ENCODE measurements around the gene ANO4. TPM values are rescaled to one million over a fixed set of nuclear protein-coding genes. Genes with fewer than 3 reads are reported as not detected.

Gene ANO4
- total and polyA plus RNA-seq, 2 of the 8 experiments (the other 6 are each of a cell fraction or from before 2014, with no cell fraction given): 1.1 to 3.4 TPM

GRCh38 chr12:100790552-100790951, 4.0 kb upstream of the ANO4 start:
- Histone ChIP-seq H3K14ac (ENCODE audit: insufficient read length) (no peak overlapping the region), H3K4me2 (ENCODE audit: insufficient read depth in 1 of 2, low read depth in 2 of 2, low read length in 2 of 2) (no peak overlapping the region), H3K18ac (ENCODE audit: extremely low read depth, low read length) (no peak overlapping the region), H3K56ac (replicated peaks; ENCODE audit: insufficient read length, low read depth, low read length) (no peak overlapping the region), H3K23me2 (ENCODE audit: low read depth, low read length) (no peaks in the 10 kb centered on the region), H4K20me1 (replicated peaks in 1 of 2; ENCODE audit: control insufficient read depth in 1 of 2, insufficient read depth in 2 of 2, low read length in 2 of 2) (no peaks in the 10 kb centered on the region), H2BK20ac (ENCODE audit: low read length) (no peak overlapping the region), H3K27me3 (replicated peaks in 1 of 4; ENCODE audit: control insufficient read depth in 3 of 4, extremely low read depth in 1 of 4, insufficient read depth in 3 of 4, low read length in 3 of 4) (peaks cover 0 to 4% (median 2%) of the 10 kb centered on the region in 4 experiments; a peak in 3 of 7 replicates), H3K4ac (replicated peaks; ENCODE audit: insufficient read length, low read depth, low read length) (no peak overlapping the region), H3K79me1 (ENCODE audit: low read depth, low read length) (no peaks in the 10 kb centered on the region), H3K4me3 (ENCODE audit: extremely low read depth in 1 of 4, insufficient read depth in 2 of 4, low read depth in 3 of 4, low read length in 4 of 4) (no peak overlapping the region), H3K9ac (replicated peaks in 1 of 4; ENCODE audit: extremely low read depth in 1 of 4, low read depth in 3 of 4, low read length in 3 of 4) (no peak overlapping the region), H3K36me3 (ENCODE audit: control insufficient read depth in 2 of 4, insufficient read depth in 4 of 4, low read length in 3 of 4) (no peaks in the 10 kb centered on the region), H2AK5ac (ENCODE audit: low read depth, low read length) (no peak overlapping the region), H3K4me1 (replicated peaks in 1 of 4; ENCODE audit: control insufficient read depth in 3 of 4, insufficient read depth in 4 of 4, low read length in 3 of 4) (peaks cover 4 to 14% (median 11%) of the 10 kb centered on the region in 4 experiments), H3K9me3 (ENCODE audit: insufficient read depth in 2 of 2, low read depth in 1 of 2, low read length in 1 of 2) (no peaks in the 10 kb centered on the region), H3K23ac (ENCODE audit: insufficient read length) (no peak overlapping the region), H4K91ac (replicated peaks; ENCODE audit: insufficient read length, low read length) (no peak overlapping the region), H2BK12ac (ENCODE audit: low read depth, low read length) (no peak overlapping the region), H2BK120ac (replicated peaks; ENCODE audit: low read depth, low read length) (no peak overlapping the region), H4K5ac (ENCODE audit: insufficient read length, low read depth, low read length) (no peak overlapping the region), H4K8ac (ENCODE audit: extremely low read depth, insufficient read depth, low read length) (no peak overlapping the region), H3K27ac (ENCODE audit: low read depth, low read length) (no peak overlapping the region), H2AFZ (ENCODE audit: low read length) (no peak overlapping the region), H3K79me2 (ENCODE audit: control insufficient read depth in 1 of 2, insufficient read depth in 2 of 2, low read length in 2 of 2) (no peaks in the 10 kb centered on the region), H2BK15ac (ENCODE audit: low read length) (no peak overlapping the region), H2BK5ac (ENCODE audit: low read depth, low read length) (no peak overlapping the region)
- POLR2A ChIA-PET (ENCODE audit: partially characterized antibody): no interaction called here
- FAIRE-seq (no peak), DNase-seq (ENCODE audit: low read depth in 1 of 2, low spot score in 2 of 2) (no peak)
- CTCF ChIA-PET (ENCODE audit: partially characterized antibody): no interaction called here
- TF ChIP-seq CTCF (IDR thresholded peaks at IDR 0.05; ENCODE audit: control extremely low read depth in 1 of 3, insufficient read depth in 1 of 3, low read depth in 1 of 3, low read length in 3 of 3) (no peak), MAFK (IDR thresholded peaks at IDR 0.05; ENCODE audit: low read depth, low read length) (peak; percentile 46; the same call in 1 of the 2 replicates)
- WGBS, 2 experiments (ENCODE audit: extremely low coverage in 1 of 2, insufficient coverage in 1 of 2, insufficient read length in 1 of 2, insufficient replicate concordance in 2 of 2, low coverage in 1 of 2, low lambda C conversion rate in 2 of 2, missing lambda C conversion rate in 1 of 2): 90% methylated on average over 1 of the region's 1 CpG; no CpG with 5 or more reads in 1 of the 2 experiments
